ENCODE results near the gene STAM.

GRCh38 chr10:17651896-17652295 is 7.9 kb downstream of the STAM start:
- TF ChIP-seq KDM1A (IDR thresholded peaks at IDR 0.05; ENCODE audit: borderline replicate concordance) (no peak), BCL3 (IDR thresholded peaks at IDR 0.05; ENCODE audit: borderline replicate concordance, insufficient read depth, low read depth, low read length, poor library complexity, severe bottlenecking) (no peak), ZNF274 (IDR thresholded peaks at IDR 0.05; ENCODE audit: insufficient read depth, insufficient read length) (no peak), MYC (IDR thresholded peaks at IDR 0.05; ENCODE audit: insufficient read depth, insufficient read length, insufficient replicate concordance, low read length, severe bottlenecking) (no peak), PAX5 (IDR thresholded peaks at IDR 0.05; ENCODE audit: borderline replicate concordance, low read depth, low read length) (no peak), NFIC (IDR thresholded peaks at IDR 0.05; ENCODE audit: low read depth, low read length) (no peak), MXI1 (IDR thresholded peaks at IDR 0.05; ENCODE audit: low read depth, low read length) (no peak), RAD21 (IDR thresholded peaks at IDR 0.05; ENCODE audit: insufficient read depth, low read depth, low read length) (no peak), SPI1 (IDR thresholded peaks at IDR 0.05; ENCODE audit: borderline replicate concordance, insufficient read depth, low read depth, low read length) (no peak), POLR2AphosphoS5 (IDR thresholded peaks at IDR 0.05; ENCODE audit: low read length) (no peak)
